Left hindlimb (tissue), 1 donor: ENCODE data around the gene BMP6.

ENCODE experiments used
- DNase-seq: peaks from one replicate; pipeline ENCODE4 v3.0.0-alpha.2; 2018

The BMP6 gene

GRCh38 chr6:7720346-7720745 is 5.6 kb upstream of the BMP6 start:
- DNase-seq: no peak

GRCh38 chr6:7721649-7722048 is 4.2 kb upstream of the BMP6 start:
- DNase-seq: no peak

GRCh38 chr6:7723041-7723447 is 2.9 kb upstream of the BMP6 start:
- DNase-seq: peak; percentile 83

GRCh38 chr6:7723554-7723953 is 2.3 kb upstream of the BMP6 start:
- no peak for DNase-seq

GRCh38 chr6:7725412-7725811 is 487 bp upstream of the BMP6 start:
- no peak for DNase-seq

GRCh38 chr6:7726416-7727085 is 652 bp downstream of the BMP6 start:
- DNase-seq: peak; percentile 46

GRCh38 chr6:7727086-7727945 is 1.4 kb downstream of the BMP6 start:
- peak; percentile 45 for DNase-seq

GRCh38 chr6:7727946-7728854 is 2.3 kb downstream of the BMP6 start:
- peak; percentile 58 for DNase-seq

GRCh38 chr6:7728855-7729590 is 3.1 kb downstream of the BMP6 start:
- no peak for DNase-seq

GRCh38 chr6:7730001-7730783 is 4.3 kb downstream of the BMP6 start:
- DNase-seq: no peak

GRCh38 chr6:7730784-7731227 is 4.9 kb downstream of the BMP6 start:
- no peak for DNase-seq

GRCh38 chr6:7731294-7731693 is 5.4 kb downstream of the BMP6 start:
- DNase-seq: no peak

- DNase-seq: no peak
Measured at GRCh38 chr6:7732228-7732627, 6.3 kb downstream of the BMP6 start.

GRCh38 chr6:7734707-7735383 is 8.9 kb downstream of the BMP6 start:
- no peak for DNase-seq

GRCh38 chr6:7737106-7737505 is 11.2 kb downstream of the BMP6 start:
- no peak for DNase-seq

- DNase-seq: no peak
Measured at GRCh38 chr6:7737867-7738266, 12.0 kb downstream of the BMP6 start.

GRCh38 chr6:7742223-7742785 is 16.4 kb downstream of the BMP6 start:
- DNase-seq: no peak

- no peak for DNase-seq
Measured at GRCh38 chr6:7745942-7746341, 20.0 kb downstream of the BMP6 start.

- DNase-seq: no peak
Measured at GRCh38 chr6:7747016-7747415, 21.1 kb downstream of the BMP6 start.

- no peak for DNase-seq
Measured at GRCh38 chr6:7747433-7747832, 21.5 kb downstream of the BMP6 start.
